Spleen (tissue), 11 donors: ENCODE data around the gene INSIG2. TPM values are rescaled to one million over a fixed set of nuclear protein-coding genes. Genes with fewer than 3 reads are reported as not detected.

Experiments used
- DNase-seq: peaks from one replicate; pipeline ENCODE4 v3.0.0-alpha.2; 2020
- H3K27ac ChIP-seq, 8 donors: fragments of 200-600 bp; sonication (generic) in 7 of 8; 1 replicate in 4 of 8; 2 replicates in 4 of 8; pipeline versions ENCODE4 v1.5.0 to v1.8.0; 2016 to 2021; ENCODE audit warnings: inconsistent platforms in 4 of 8, mild to moderate bottlenecking in 4 of 8, moderate library complexity in 1 of 8
- H3K27me3 ChIP-seq, 7 donors: fragments of 200-600 bp; sonication (generic) in 6 of 7; replicated peaks in 1 of 7; 1 replicate in 4 of 7; 2 replicates in 3 of 7; pipeline versions ENCODE4 v1.5.0 to v1.8.0; 2016 to 2021; ENCODE audit warnings: inconsistent platforms in 3 of 7, mild to moderate bottlenecking in 1 of 7
- H3K36me3 ChIP-seq, 6 donors: fragments of 200-600 bp; sonication (generic) in 5 of 6; 1 replicate in 4 of 6; 2 replicates in 2 of 6; pipeline versions ENCODE4 v1.5.0 to v1.8.0; 2016 to 2021; ENCODE audit warnings: inconsistent platforms in 2 of 6
- H3K4me1 ChIP-seq, 6 donors: fragments of 200-600 bp; sonication (generic) in 5 of 6; 1 replicate in 3 of 6; 2 replicates in 3 of 6; pipeline versions ENCODE4 v1.5.0 to v1.8.0; 2016 to 2021; ENCODE audit warnings: inconsistent platforms in 3 of 6
- H3K4me3 ChIP-seq, 8 donors: fragments of 200-600 bp; sonication (generic) in 7 of 8; 1 replicate in 4 of 8; 2 replicates in 4 of 8; pipeline versions ENCODE4 v1.5.0 to v1.8.0; 2016 to 2021; ENCODE audit warnings: inconsistent platforms in 4 of 8, mild to moderate bottlenecking in 4 of 8, moderate library complexity in 2 of 8
- H3K9me3 ChIP-seq, 8 donors: fragments of 200-600 bp; sonication (generic) in 7 of 8; 1 replicate in 4 of 8; 2 replicates in 4 of 8; pipeline versions ENCODE4 v1.5.0 to v1.8.0; 2016 to 2021; ENCODE audit warnings: inconsistent platforms in 4 of 8
- POLR2A ChIP-seq, 3 donors: fragments of 450-650 bp; IDR thresholded peaks; one replicate each; pipeline ENCODE4 v1.5.1; 2017; ENCODE audit warnings: antibody characterized with exemption in 3 of 3, mild to moderate bottlenecking in 1 of 3
- POLR2AphosphoS5 ChIP-seq, 3 donors: sonication (generic); formaldehyde crosslinking; IDR thresholded peaks; one replicate each; pipeline ENCODE4 v1.5.1; 2017; ENCODE audit warnings: antibody characterized with exemption in 3 of 3
- WGBS, 5 donors: extraction: QIAGEN DNeasy Blood & Tissue Kit in 3 of 5; methylation state at CpG; one replicate each; pipeline versions ENCODE4 v1.1.5 to v1.1.7; 2013 to 2018; 5-methylcytosine and 5-hydroxymethylcytosine counted together
- intact Hi-C: fragments of 100-400 bp; cut with DNase I; formaldehyde crosslinking; loops from one replicate; pipeline ENCODE4 v1.15.0; 2023; ENCODE audit warnings: low total_unique reads
- polyA plus RNA-seq, 3 donors: library from polyadenylated mRNA; stranded (reverse); fragments of 200-250 nt; gene quantifications; one replicate each; pipeline ENCODE4 v1.2.1, GENCODE V29; 2013
- total RNA-seq, 7 donors: library from RNA; depleted of rRNA in 3 of 7; stranded (reverse); fragments of >200 nt in 3 of 7; fragmentation: NEBNext Ultra II Directional in 4 of 7; extraction: Animal tissue kit (Norgen Biotek cat#: 25700) in 4 of 7; gene quantifications; one replicate each; pipeline versions ENCODE4 v1.1.0 to v1.2.1, GENCODE V29; 2016 to 2021
- TF ChIP-seq, protein P1 (sequence below), 11 experiments: fragments of 200-600 bp in 7 of 11; fragments of 450-650 bp in 4 of 11; sonication (generic) in 4 of 11; IDR thresholded peaks in 8 of 11; conservative IDR thresholded peaks in 3 of 11; 1 replicate in 7 of 11; 2 replicates in 4 of 11; pipeline versions ENCODE4 v1.4.0 to v1.8.0; 2016 to 2021; ENCODE audit warnings: antibody characterized with exemption in 11 of 11, inconsistent platforms in 4 of 11, mild to moderate bottlenecking in 1 of 11
- donor health status: healthy with polysubstance abuse.
- donor health status: DM: no; HTN: no; CAD: no; lungs with moderate emphysema.
- donor health status: DM: no; HTN: no; CAD: no.
- donor health status: Bipolar disorder and iron deficiency.
- donor health status: healthy.
- donor health status: DM: no; HTN: no; CAD: no.
- donor health status: DM: yes; HTN: yes; CAD: no.

INSIG2 gene
- total and polyA plus RNA-seq, 10 donors, result 11.5 to 42.7 (median 28.8) TPM

DNA sequence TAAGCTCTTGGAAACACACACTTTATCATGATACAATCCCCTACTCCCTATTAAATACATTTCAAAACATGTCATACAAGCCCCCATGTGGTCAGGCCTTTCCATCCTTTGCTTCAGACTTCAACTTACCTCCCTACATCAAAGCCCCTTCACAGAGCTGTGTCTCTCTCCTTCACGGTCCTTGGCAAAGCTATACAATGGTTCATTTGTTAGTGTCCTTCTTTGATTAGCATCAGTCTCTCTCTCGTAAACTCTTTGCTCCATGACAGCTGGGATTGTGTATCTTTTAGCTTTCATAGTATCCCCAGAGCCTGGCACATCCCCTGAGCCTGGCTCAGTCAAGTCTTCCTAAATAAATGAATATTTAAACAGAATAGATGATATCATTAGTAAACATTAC, 25.6 kb upstream of the INSIG2 start:
- Histone ChIP-seq H3K9me3 (no peaks in the 10 kb centered on the region), H3K27ac (no peak overlapping the region), H3K36me3 (no peaks in the 10 kb centered on the region), H3K27me3 (peaks cover 0 to 4% (median 0%) of the 10 kb centered on the region in 7 donors), H3K4me3 (no peak overlapping the region), H3K4me1 (peaks cover 0 to 30% (median 10%) of the 10 kb centered on the region in 6 donors)
- intact Hi-C loops, result no loop called here
- DNase-seq, result no peak
- TF ChIP-seq POLR2A (IDR thresholded peaks at IDR 0.05) (no peak), POLR2AphosphoS5 (IDR thresholded peaks at IDR 0.05) (no peak)
- TF ChIP-seq, protein P1, sequence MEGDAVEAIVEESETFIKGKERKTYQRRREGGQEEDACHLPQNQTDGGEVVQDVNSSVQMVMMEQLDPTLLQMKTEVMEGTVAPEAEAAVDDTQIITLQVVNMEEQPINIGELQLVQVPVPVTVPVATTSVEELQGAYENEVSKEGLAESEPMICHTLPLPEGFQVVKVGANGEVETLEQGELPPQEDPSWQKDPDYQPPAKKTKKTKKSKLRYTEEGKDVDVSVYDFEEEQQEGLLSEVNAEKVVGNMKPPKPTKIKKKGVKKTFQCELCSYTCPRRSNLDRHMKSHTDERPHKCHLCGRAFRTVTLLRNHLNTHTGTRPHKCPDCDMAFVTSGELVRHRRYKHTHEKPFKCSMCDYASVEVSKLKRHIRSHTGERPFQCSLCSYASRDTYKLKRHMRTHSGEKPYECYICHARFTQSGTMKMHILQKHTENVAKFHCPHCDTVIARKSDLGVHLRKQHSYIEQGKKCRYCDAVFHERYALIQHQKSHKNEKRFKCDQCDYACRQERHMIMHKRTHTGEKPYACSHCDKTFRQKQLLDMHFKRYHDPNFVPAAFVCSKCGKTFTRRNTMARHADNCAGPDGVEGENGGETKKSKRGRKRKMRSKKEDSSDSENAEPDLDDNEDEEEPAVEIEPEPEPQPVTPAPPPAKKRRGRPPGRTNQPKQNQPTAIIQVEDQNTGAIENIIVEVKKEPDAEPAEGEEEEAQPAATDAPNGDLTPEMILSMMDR (IDR thresholded peaks at IDR 0.05 in 8 of 11, conservative IDR thresholded peaks at IDR 0.05 in 3 of 11), result no peak
- 79 to 87% (median 81%) methylated on average over 2 of the region's 2 CpGs for WGBS, 5 donors

DNA sequence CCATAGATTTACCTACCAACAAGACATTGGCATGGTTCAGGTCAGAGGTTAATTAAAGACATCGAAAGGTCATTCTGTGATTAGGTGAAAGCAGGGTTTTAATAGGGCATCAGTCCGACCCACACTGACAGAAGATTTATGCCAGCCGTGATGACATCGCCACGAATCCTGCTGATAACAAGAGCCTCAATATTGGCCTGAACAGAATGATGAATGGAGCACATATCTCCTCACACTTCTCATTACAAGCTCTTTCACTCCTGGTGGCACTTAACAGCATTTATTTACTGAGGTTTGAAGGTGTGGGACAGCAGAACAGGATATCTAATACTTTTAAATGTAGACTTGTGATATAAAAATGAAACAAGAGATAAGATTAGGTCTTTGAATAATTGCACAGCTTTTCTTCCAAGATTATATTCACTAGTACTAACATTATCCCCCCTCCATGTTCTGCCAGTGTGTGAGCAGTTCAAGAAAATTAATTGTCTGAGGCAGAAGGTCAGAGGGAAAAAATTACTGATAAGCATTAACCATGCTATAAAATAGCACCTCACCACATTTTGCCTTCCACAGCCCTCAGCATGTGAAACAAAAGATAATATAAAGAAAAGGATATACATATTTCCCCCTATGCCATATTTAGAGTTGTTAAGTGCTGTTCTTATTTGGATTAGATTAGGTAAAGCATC, 23.1 kb upstream of the INSIG2 start:
- TF ChIP-seq POLR2A (IDR thresholded peaks at IDR 0.05) (no peak), POLR2AphosphoS5 (IDR thresholded peaks at IDR 0.05) (no peak)
- TF ChIP-seq, protein P1 (IDR thresholded peaks at IDR 0.05 in 8 of 11, conservative IDR thresholded peaks at IDR 0.05 in 3 of 11), result no peak
- intact Hi-C loops, result no loop called here
- WGBS, 5 donors, result 61 to 80% (median 70%) methylated on average over 5 of the region's 5 CpGs

DNA sequence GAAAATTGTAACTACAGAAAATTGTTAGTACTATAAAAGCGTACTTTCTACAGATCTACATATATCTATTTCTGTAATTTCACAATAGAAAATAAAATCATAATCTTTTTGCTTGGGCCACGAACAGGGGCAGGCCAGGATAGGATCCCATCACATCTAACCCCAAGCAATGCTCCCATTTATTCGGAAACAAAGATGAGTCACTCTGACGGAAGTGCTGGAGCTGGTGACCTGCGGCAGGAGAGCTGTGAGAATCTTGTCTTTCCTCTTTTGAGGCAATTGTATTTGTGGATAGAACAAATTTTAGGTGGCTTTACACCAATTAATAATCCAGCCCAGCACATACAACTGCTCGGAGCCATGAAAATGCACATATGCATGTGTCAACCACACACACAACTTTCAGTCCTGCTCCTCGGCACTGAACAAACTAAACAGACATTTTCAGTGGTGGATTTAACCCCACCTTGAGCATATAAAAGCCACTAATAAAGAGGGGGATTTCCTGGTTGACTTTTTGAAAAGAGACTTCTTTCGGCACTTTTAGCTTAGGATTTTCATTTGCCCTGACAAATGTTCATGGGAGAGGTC, 22.3 kb upstream of the INSIG2 start:
- Histone ChIP-seq H3K4me1 (peaks cover 0 to 8% (median 0%) of the 10 kb centered on the region in 6 donors), H3K36me3 (no peaks in the 10 kb centered on the region), H3K9me3 (no peaks in the 10 kb centered on the region), H3K4me3 (no peak overlapping the region), H3K27ac (no peak overlapping the region), H3K27me3 (peaks cover 0 to 4% (median 0%) of the 10 kb centered on the region in 7 donors)
- DNase-seq, result no peak
- 81 to 90% (median 87%) methylated on average over 8 of the region's 8 CpGs for WGBS, 5 donors
- no peak for TF ChIP-seq POLR2AphosphoS5 (IDR thresholded peaks at IDR 0.05)
- no peak for TF ChIP-seq POLR2A (IDR thresholded peaks at IDR 0.05)
- TF ChIP-seq, protein P1 (IDR thresholded peaks at IDR 0.05 in 8 of 11, conservative IDR thresholded peaks at IDR 0.05 in 3 of 11), result no peak
- intact Hi-C loops, result no loop called here

More for the DNA sequence above, 23.1 kb upstream of the INSIG2 start:
- peaks cover 0 to 17% (median 4%) of the 10 kb centered on the region in 6 donors for H3K4me1 ChIP-seq
- no peaks in the 10 kb centered on the region for H3K36me3 ChIP-seq
- no peak overlapping the region for H3K4me3 ChIP-seq
- no peak for DNase-seq
- peaks cover 0 to 4% (median 0%) of the 10 kb centered on the region in 7 donors for H3K27me3 ChIP-seq
- no peaks in the 10 kb centered on the region for H3K9me3 ChIP-seq
- no peak overlapping the region for H3K27ac ChIP-seq

DNA sequence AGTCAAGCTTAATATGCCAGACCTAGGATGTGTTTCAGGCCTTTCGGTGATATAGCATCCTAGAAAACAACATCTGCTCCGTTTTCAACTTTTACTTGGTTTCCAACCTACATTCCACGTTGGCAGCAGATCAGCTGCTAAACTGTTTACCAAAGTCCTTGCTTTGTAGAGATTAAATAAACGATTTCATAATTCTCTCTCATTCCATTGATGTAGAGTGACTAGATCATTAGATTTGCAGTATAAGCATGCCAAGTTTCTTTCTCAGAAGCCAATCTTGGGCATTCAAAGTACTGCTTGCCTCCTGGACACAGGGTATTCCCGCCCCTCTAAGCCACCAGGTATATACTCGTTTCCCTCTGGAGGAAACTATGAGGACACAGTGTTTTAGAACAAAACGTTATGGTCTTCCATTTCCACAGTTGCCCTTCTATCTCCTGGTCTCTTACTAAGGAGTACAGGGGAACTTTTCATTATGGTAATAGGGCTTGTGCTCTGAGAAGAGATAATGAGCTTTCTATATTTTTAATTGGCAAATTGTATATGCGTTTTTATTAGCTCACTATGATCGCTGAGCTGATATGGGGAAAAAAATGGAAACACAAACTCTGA, 10.5 kb upstream of the INSIG2 start:
- intact Hi-C loops, result no loop called here
- H3K4me1 ChIP-seq, result no peaks in the 10 kb centered on the region
- no peak overlapping the region for H3K4me3 ChIP-seq
- 84 to 92% (median 87%) methylated on average over 9 of the region's 9 CpGs for WGBS, 5 donors
- DNase-seq, result no peak
- no peak overlapping the region for H3K27ac ChIP-seq
- no peaks in the 10 kb centered on the region for H3K27me3 ChIP-seq
- no peaks in the 10 kb centered on the region for H3K36me3 ChIP-seq
- no peaks in the 10 kb centered on the region for H3K9me3 ChIP-seq
- TF ChIP-seq POLR2AphosphoS5 (IDR thresholded peaks at IDR 0.05), result no peak
- TF ChIP-seq, protein P1 (IDR thresholded peaks at IDR 0.05 in 8 of 11, conservative IDR thresholded peaks at IDR 0.05 in 3 of 11), result no peak
- no peak for TF ChIP-seq POLR2A (IDR thresholded peaks at IDR 0.05)
